HEK293 (cell line): Measurements from ENCODE around the gene PSMD2.
"Not testable (repeated sequence)": the region's sequence is repeated elsewhere in the genome, so short reads cannot be mapped to it uniquely, and the experiment has no call there.

Source experiments
- CTCF ChIA-PET: fragments of 350-600 bp; formaldehyde crosslinking; extraction: SDS; loops from one replicate; lab custom pipeline; 2021; ENCODE audit warnings: antibody characterized with exemption; lab: Yijun Ruan, JAX
- POLR2A ChIA-PET: fragments of 300-600 bp; formaldehyde crosslinking; extraction: SDS; loops from one replicate; lab custom pipeline; 2020; ENCODE audit warnings: antibody characterized with exemption, inconsistent platforms; lab: Yijun Ruan, JAX
- H3K27ac ChIP-seq: fragments of 200-500 bp; sonication (Bioruptor generic); 2 replicates; pipeline ENCODE4 v1.5.1; 2014; ENCODE audit warnings: low read depth, low read length, control low read depth, inconsistent platforms; ENCODE audit errors: extremely low read depth
- H3K36me3 ChIP-seq, 2 experiments: fragments of 200-500 bp in 1 of 2; sonication (Bioruptor generic) in 1 of 2; 1 replicate in 1 of 2; 2 replicates in 1 of 2; pipeline ENCODE4 v1.5.1; 2014 to 2017; ENCODE audit warnings: inconsistent platforms in 2 of 2, low read length in 2 of 2; ENCODE audit not compliant: control insufficient read depth in 2 of 2, insufficient read depth in 1 of 2
- H3K4me1 ChIP-seq: fragments of 200-500 bp; sonication (Bioruptor generic); 2 replicates; pipeline ENCODE4 v1.5.1; 2014; ENCODE audit warnings: mild to moderate bottlenecking, low read length, inconsistent platforms; ENCODE audit not compliant: control insufficient read depth, insufficient read depth
- H3K4me3 ChIP-seq: 2 replicates; pipeline ENCODE4 v1.5.1; 2011; ENCODE audit warnings: low read depth, mild to moderate bottlenecking, control low read depth, low read length, moderate library complexity
- H3K9me3 ChIP-seq: fragments of 200-500 bp; sonication (Bioruptor generic); 2 replicates; pipeline ENCODE4 v1.5.1; 2014; ENCODE audit warnings: low read depth, low read length, inconsistent platforms; ENCODE audit not compliant: control insufficient read depth, insufficient read depth
- ELK4 ChIP-seq: IDR thresholded peaks from 2 replicates; pipeline ENCODE4 v1.6.1; 2011; ENCODE audit warnings: mild to moderate bottlenecking, low read depth, low read length, borderline replicate concordance
- GLI4 ChIP-seq: fragments of 450-650 bp; formaldehyde crosslinking; IDR thresholded peaks from 2 replicates; pipeline ENCODE4 v1.5.1; 2016; ENCODE audit warnings: missing biosample characterization, missing genetic modification characterization
- PATZ1 ChIP-seq: fragments of 450-650 bp; formaldehyde crosslinking; IDR thresholded peaks from 2 replicates; pipeline ENCODE4 v1.5.1; 2016; ENCODE audit warnings: missing biosample characterization, missing genetic modification characterization
- SCRT2 ChIP-seq: fragments of 450-650 bp; formaldehyde crosslinking; IDR thresholded peaks from 2 replicates; pipeline ENCODE4 v1.5.1; 2016; ENCODE audit warnings: missing biosample characterization, missing genetic modification characterization
- ZIC2 ChIP-seq: fragments of 450-650 bp; formaldehyde crosslinking; IDR thresholded peaks from 2 replicates; pipeline ENCODE4 v1.5.1; 2016; ENCODE audit warnings: missing biosample characterization, missing genetic modification characterization
- ZNF133 ChIP-seq: fragments of 450-650 bp; formaldehyde crosslinking; IDR thresholded peaks from 2 replicates; pipeline ENCODE4 v1.5.1; 2016; ENCODE audit warnings: missing biosample characterization, missing genetic modification characterization
- ZNF2 ChIP-seq: fragments of 450-650 bp; formaldehyde crosslinking; IDR thresholded peaks from 2 replicates; pipeline ENCODE4 v1.5.1; 2016; ENCODE audit warnings: missing biosample characterization, missing genetic modification characterization
- ZNF214 ChIP-seq: fragments of 450-650 bp; formaldehyde crosslinking; IDR thresholded peaks from 2 replicates; pipeline ENCODE4 v1.5.1; 2017; ENCODE audit warnings: missing biosample characterization, mild to moderate bottlenecking, missing genetic modification characterization, borderline replicate concordance
- ZNF513 ChIP-seq: fragments of 450-650 bp; IDR thresholded peaks from 2 replicates; pipeline ENCODE4 v1.5.1; 2018; ENCODE audit warnings: missing biosample characterization, missing genetic modification characterization
- ZNF521 ChIP-seq: fragments of 450-650 bp; formaldehyde crosslinking; IDR thresholded peaks from 2 replicates; pipeline ENCODE4 v1.5.1; 2017; ENCODE audit warnings: missing biosample characterization, mild to moderate bottlenecking, missing genetic modification characterization
- ZNF530 ChIP-seq: fragments of 450-650 bp; formaldehyde crosslinking; IDR thresholded peaks from 2 replicates; pipeline ENCODE4 v1.5.1; 2016; ENCODE audit warnings: low read depth, missing biosample characterization, missing genetic modification characterization
- ZSCAN5A ChIP-seq: fragments of 450-650 bp; formaldehyde crosslinking; IDR thresholded peaks from 2 replicates; pipeline ENCODE4 v1.5.1; 2016; ENCODE audit warnings: missing biosample characterization, missing genetic modification characterization

Gene PSMD2

GRCh38 chr3:184339451-184340135 is 40.6 kb downstream of the PSMD2 start:
- H3K4me3 ChIP-seq, CTCF ChIA-PET, POLR2A ChIA-PET, H3K9me3 ChIP-seq, H3K27ac ChIP-seq, H3K4me1 ChIP-seq: not testable (repeated sequence)
- peaks cover 0 to 54% of the 10 kb centered on the region in 2 experiments; a peak in 1 of 3 replicates for H3K36me3 ChIP-seq

- ChIA-PET CTCF (no interaction called here), POLR2A (interaction anchor here (1.1 kb wide), 1 partner anchor 20 kb away, joined by 4 read pairs; no protein-coding TSS in a partner anchor)
- TF ChIP-seq ZNF214 (tag by site-specific recombination) (no peak), SCRT2 (tag by site-specific recombination) (no peak), ZNF513 (tag by site-specific recombination) (no peak), ZNF530 (tag by site-specific recombination) (no peak), ELK4 (no peak), ZSCAN5A (tag by site-specific recombination) (no peak), ZNF521 (tag by site-specific recombination) (no peak), GLI4 (tag by site-specific recombination) (no peak), ZNF133 (tag by site-specific recombination) (no peak), ZNF2 (tag by site-specific recombination) (no peak)
- Histone ChIP-seq H3K36me3 (peaks cover 0 to 57% of the 10 kb centered on the region in 2 experiments; a peak in 1 of 3 replicates), H3K27ac (no peak overlapping the region), H3K4me3 (no peak overlapping the region), H3K4me1 (no peaks in the 10 kb centered on the region), H3K9me3 (no peaks in the 10 kb centered on the region)
Measured at GRCh38 chr3:184341925-184342324, 42.9 kb downstream of the PSMD2 start.

GRCh38 chr3:184343200-184343876 is 44.3 kb downstream of the PSMD2 start:
- peak; percentile 81 for TF ChIP-seq ZIC2 (tag by site-specific recombination)
- TF ChIP-seq PATZ1 (tag by site-specific recombination): no peak

More at GRCh38 chr3:184343200-184343876, 44.3 kb downstream of the PSMD2 start:
- Histone ChIP-seq H3K4me1 (no peaks in the 10 kb centered on the region), H3K4me3 (no peak overlapping the region), H3K27ac (no peak overlapping the region), H3K9me3 (no peaks in the 10 kb centered on the region), H3K36me3 (peaks cover 0 to 56% of the 10 kb centered on the region in 2 experiments; a peak in 1 of 3 replicates)
- ChIA-PET POLR2A (no interaction called here), CTCF (no interaction called here)
